LNCAP (cell line): Measurements from ENCODE around the gene ATG12.

Experiments used
- TF ChIP-seq, protein P1 (sequence below): fragments of 450-650 bp; IDR thresholded peaks from 2 replicates; pipeline ENCODE4 v1.5.1; 2017; ENCODE audit warnings: mild to moderate bottlenecking

ATG12 gene

GRCh38 chr5:115810761-115811160 lies 30.6 kb downstream of the ATG12 start:
- TF ChIP-seq, protein P1, sequence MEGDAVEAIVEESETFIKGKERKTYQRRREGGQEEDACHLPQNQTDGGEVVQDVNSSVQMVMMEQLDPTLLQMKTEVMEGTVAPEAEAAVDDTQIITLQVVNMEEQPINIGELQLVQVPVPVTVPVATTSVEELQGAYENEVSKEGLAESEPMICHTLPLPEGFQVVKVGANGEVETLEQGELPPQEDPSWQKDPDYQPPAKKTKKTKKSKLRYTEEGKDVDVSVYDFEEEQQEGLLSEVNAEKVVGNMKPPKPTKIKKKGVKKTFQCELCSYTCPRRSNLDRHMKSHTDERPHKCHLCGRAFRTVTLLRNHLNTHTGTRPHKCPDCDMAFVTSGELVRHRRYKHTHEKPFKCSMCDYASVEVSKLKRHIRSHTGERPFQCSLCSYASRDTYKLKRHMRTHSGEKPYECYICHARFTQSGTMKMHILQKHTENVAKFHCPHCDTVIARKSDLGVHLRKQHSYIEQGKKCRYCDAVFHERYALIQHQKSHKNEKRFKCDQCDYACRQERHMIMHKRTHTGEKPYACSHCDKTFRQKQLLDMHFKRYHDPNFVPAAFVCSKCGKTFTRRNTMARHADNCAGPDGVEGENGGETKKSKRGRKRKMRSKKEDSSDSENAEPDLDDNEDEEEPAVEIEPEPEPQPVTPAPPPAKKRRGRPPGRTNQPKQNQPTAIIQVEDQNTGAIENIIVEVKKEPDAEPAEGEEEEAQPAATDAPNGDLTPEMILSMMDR: no peak

DNA sequence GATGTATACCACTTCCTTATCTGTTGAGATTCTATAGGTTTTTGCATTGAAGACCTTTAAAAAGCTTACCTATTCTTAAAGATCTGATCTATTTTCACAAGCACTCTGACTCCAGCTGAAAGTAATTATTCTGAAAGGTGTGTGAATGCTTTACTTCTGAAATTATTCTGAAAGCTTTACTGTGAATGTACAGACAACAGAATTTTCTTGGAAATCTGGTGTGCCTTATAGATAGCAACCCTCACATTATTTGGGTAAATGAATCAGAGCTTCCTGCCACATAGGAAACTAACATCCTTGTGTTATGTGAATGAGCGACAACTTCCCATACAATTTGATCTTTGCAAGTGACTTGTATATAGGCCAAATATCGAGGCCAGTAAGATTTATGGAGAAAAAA lies 31.4 kb downstream of the ATG12 start:
- TF ChIP-seq, protein P1: no peak

- TF ChIP-seq, protein P1: no peak
Observed at GRCh38 chr5:115807654-115808052, 33.7 kb downstream of the ATG12 start.

- TF ChIP-seq, protein P1: no peak
Observed at GRCh38 chr5:115806986-115807653, 34.2 kb downstream of the ATG12 start.

- TF ChIP-seq, protein P1: no peak
Observed at GRCh38 chr5:115801984-115802383, 39.4 kb downstream of the ATG12 start.

- TF ChIP-seq, protein P1: no peak
Observed at GRCh38 chr5:115801152-115801551, 40.2 kb downstream of the ATG12 start.

DNA sequence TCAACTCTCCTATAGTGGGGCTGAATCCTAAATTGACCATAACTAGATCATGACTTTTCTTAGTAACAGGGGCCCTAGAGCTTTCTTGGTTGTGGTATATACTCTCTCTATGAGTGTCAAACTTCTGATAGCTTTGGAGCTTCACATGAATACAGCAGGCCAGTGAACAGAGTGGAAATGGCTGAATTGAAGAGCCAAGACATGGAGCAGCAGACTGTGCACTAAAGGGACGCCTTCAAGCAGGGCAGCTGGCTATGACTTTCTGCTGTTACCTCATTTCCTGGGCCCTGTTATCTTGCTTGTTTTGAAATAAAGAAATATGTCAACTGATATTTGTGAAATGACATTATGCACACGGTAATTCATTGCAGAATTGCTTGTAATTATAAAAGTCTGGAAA lies 41.3 kb downstream of the ATG12 start:
- TF ChIP-seq, protein P1: no peak

DNA sequence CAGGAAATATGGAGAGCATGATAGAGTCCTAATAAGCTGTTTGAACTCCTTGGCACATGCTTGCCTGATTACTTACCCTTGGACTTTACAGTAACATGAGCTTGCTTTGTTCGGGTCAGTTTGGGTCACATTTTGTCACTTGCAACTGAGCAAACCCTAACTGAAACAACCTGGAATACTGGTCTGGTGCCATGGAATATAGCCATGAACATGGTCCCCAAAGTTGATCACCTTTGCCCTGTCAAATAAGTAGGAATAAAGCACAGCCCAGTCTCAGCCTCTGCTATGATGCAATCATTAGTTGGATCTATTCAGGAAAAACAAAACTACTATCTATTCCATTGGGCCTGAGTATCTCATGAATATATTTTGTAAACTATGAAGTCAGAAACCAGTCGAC lies 43.1 kb downstream of the ATG12 start:
- TF ChIP-seq, protein P1: no peak
